GM12801 (cell line): ENCODE measurements around the gene WRAP73.

ENCODE experiments used
- CTCF ChIP-seq: IDR thresholded peaks from one replicate; pipeline ENCODE4 v1.5.1; 2011; ENCODE audit warnings: control low read depth; ENCODE audit not compliant: insufficient read length; ENCODE audit errors: extremely low read depth

The WRAP73 gene

GRCh38 chr1:3663999-3664699 lies 14.2 kb upstream of the WRAP73 start:
- no peak for TF ChIP-seq CTCF

- no peak for TF ChIP-seq CTCF
Observed at GRCh38 chr1:3662080-3662671, 12.3 kb upstream of the WRAP73 start.

GRCh38 chr1:3661631-3662030 lies 11.7 kb upstream of the WRAP73 start:
- no peak for TF ChIP-seq CTCF

- no peak for TF ChIP-seq CTCF
Observed at GRCh38 chr1:3660704-3661103, 10.8 kb upstream of the WRAP73 start.

- no peak for TF ChIP-seq CTCF
Observed at GRCh38 chr1:3659093-3659492, 9.2 kb upstream of the WRAP73 start.

DNA sequence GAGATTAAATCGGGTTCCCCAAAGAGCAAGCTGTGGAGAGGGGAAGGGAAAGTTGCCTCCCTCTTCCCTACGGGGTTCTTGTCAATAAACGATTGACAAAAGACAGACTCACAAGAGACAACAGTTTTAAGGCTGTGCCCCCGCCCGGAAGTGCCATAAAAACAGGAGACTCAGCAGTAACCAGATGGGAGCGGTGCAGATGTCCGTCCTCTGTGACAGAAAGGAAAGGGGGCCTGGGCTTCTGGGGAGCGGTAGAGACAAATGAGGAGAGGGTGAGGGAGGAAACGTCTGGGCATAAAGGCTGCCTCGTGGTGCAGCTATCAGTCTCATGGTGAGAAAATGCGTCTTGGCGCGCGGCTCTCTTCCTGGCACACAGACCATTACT lies 8.3 kb upstream of the WRAP73 start:
- no peak for TF ChIP-seq CTCF

- no peak for TF ChIP-seq CTCF
Observed at GRCh38 chr1:3657578-3658230, 7.8 kb upstream of the WRAP73 start.
